NCI-H2196 treated with DMSO at 0.1 percent for 48 hours (cell line): ENCODE data around the gene EPB41L2.

Experiments used
- DNase-seq: peaks from one replicate; lab custom pipeline; 2025; ENCODE audit not compliant: unreplicated experiment; lab: John Stamatoyannopoulos, UW

The EPB41L2 gene

GRCh38 chr6:131062241-131063027 lies 611 bp downstream of the EPB41L2 start:
- no peak for DNase-seq

- no peak for DNase-seq
These were observed 1.3 kb downstream of the EPB41L2 start for GRCh38 chr6:131061751-131062119.

- no peak for DNase-seq
These were observed 1.8 kb downstream of the EPB41L2 start for GRCh38 chr6:131061041-131061750.

GRCh38 chr6:131060311-131060710 lies 2.7 kb downstream of the EPB41L2 start:
- no peak for DNase-seq

GRCh38 chr6:131059486-131059885 lies 3.6 kb downstream of the EPB41L2 start:
- no peak for DNase-seq

- DNase-seq = no peak
These were observed 4.8 kb downstream of the EPB41L2 start for GRCh38 chr6:131058236-131058635.

DNA sequence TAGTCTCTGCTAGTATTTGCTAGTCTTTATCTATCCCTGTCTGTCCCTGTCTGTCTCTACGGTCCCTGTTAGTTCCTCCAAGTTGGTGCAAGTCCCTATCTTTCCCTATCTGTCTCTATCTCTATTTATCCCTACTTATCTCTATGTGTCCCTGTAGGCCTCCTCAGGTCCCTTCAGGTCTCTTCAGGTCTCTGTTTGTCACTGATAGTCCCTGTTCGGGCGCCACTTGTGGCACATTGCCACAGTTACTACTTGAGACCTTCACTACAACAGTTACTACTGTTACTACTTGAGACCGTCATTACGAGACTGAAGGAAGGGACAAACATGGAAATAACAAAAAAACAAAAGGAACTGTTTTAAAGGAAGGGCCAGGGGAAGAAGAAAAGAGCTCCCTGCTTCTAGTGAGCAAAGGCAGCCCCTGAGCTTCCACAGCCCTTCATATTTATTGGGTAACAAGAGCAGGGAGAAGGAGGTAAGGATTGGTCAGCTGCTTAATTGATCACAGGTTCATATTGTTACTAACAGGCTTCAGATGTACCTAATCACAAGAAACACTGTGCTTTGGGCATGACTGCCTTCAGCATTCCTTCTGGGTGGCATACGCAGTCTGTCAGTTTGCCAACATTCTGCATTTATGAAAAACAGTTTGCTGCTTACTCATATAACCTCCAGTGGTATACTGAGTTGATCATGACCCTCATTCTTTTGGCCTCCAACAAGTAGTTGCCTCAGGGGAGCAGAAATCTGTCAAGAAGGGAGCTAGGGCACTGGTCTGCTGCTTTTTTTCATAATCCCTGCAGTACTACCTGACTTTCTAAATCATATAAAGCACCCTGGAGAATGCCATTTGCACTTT lies 8.4 kb downstream of the EPB41L2 start:
- DNase-seq = no peak

DNA sequence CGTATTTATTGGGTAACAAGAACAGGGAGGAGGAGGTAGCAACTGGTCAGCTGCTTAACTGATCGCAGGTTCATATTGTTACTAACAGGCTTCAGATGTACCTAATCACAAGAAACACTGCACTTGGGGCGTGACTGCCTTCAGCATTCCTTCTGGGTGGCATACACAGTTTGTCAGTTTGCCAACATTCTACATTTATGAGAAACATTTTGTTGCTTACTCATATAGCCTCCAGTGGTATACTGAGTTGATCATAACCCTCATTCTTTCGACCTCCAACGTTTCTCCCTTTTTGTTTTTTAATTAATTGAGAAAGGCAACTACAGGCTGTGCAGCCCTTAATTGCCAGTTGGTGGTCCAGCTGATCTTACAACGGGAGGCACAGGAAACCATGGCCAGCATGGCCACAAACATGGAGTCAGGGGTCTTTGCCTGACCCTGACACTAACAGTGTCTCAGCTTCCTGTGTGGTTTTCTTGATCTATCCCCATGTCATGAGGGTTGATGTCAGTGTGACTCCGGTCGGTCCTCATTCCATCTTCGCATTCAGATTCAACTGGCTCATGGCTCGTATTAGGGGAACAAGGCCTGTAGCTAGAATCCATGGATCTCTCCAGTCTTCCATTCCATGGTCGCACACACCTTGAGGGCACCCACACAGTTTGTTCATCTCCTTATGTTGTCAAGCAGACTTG lies 9.4 kb downstream of the EPB41L2 start:
- DNase-seq = no peak

DNA sequence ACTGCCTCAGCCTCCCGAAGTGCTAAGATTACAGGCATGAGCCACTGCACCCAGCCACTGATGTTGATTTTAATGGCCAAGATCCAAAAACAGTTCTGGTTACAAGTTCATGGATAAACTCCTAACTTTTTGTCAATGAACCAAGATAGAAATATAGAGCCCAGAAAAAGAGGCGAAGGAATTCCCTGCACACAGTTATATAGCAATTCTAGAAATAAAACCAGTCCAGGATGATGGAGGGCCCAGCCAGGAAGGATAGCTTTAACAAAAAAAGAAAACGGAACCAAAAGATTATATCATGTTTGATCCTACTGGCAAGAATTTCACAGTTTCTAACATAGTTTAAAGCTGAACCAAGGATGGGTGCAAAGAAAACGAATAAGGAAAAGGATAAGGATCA lies 10.9 kb downstream of the EPB41L2 start:
- no peak for DNase-seq

GRCh38 chr6:131051341-131051740 lies 11.7 kb downstream of the EPB41L2 start:
- no peak for DNase-seq

DNA sequence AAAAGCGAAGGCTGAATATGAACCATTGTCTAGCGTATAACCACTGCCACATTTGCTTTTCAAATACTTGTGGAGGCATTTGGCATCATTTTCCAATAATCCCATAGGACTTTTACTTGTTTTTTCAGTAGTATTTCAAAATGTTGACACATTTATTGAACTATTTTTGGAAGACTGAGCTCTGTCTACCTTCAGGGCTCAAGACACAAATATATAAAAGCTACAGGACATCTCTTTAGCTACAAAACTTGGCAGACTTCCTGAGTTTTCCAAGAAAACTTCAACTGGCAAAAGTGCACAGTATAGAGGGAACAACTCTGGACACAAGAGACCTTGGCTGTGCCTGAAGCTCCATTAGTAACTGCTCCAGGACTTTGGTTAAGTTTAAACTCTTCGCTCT lies 13.4 kb downstream of the EPB41L2 start:
- DNase-seq = no peak

GRCh38 chr6:131048933-131049515 lies 14.0 kb downstream of the EPB41L2 start:
- no peak for DNase-seq

- DNase-seq = no peak
These were observed 14.6 kb downstream of the EPB41L2 start for GRCh38 chr6:131048459-131048858.

GRCh38 chr6:131045139-131045538 lies 17.9 kb downstream of the EPB41L2 start:
- no peak for DNase-seq

DNA sequence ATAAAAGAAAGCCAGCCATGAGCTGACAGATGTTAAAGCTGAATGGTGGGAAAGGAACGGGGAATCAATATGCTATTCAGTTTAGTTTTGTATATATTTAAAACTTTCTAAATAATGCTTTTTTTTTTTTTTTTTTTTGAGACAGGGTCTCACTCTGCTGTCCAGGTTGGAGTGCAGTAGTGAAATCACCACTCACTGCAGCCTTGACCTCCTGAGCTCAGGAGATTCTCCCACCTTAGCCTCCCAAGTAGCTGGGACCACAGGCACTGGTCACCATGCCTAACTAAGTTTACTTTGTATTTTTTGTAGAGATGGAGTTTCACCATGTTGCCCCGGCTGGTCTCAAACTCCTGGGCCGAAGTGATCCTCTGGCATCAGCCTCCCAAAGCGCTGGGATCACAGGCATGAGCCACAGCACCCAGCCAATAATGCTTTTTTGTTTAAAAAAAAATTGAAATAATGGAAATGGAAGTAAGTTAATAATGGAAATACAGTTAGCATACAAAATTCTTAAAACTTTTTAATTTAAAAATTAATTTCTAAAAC lies 19.1 kb downstream of the EPB41L2 start:
- DNase-seq = no peak

GRCh38 chr6:131042664-131043063 lies 20.4 kb downstream of the EPB41L2 start:
- no peak for DNase-seq

GRCh38 chr6:131041814-131042213 lies 21.2 kb downstream of the EPB41L2 start:
- DNase-seq = no peak

- no peak for DNase-seq
These were observed 22.2 kb downstream of the EPB41L2 start for GRCh38 chr6:131040866-131041265.

GRCh38 chr6:131039345-131039680 lies 23.7 kb downstream of the EPB41L2 start:
- no peak for DNase-seq

DNA sequence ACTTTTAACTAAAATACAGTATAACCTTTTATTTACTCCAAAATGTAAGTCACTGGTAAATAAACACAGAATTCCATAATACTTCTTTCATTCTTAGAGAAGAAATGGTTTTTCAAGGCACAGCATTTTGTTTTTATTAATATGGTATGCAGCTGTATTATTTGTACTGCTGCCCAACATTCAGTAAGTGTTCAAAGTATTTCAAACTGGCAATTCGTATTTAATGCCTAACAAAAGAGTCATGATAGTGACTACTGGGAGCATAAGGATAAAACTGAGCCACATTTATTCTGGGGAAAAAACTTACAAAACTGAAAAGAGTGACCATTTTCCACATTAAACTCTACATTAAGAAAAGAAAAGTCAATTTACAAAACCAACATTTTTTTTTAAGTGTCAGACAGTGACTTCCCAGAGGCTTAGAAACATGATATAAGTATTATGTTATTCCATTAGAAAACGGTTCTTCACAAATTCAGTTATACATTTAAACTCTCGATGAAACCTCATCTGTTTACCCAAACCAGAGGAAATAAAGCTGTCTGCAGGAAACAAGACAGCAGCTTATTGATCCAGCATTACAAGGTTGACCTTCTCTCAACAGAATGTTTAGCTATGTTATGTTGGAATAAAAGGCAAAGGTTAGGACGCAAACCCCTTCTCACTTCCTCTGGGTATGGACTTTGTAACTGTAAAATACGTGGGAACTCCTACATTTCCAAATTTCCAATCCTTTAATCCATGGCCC lies 24.3 kb downstream of the EPB41L2 start:
- DNase-seq = no peak
